SU-DHL-6 (cell line): ENCODE results near the gene SHC3.

Experiments
- H2AFZ ChIP-seq: fragments of 200-600 bp; sonication (generic); 2 replicates; pipeline ENCODE4 v1.6.1; 2014; ENCODE audit warnings: low read depth, mild to moderate bottlenecking, moderate library complexity, mixed read lengths, antibody characterized with exemption, low read length; ENCODE audit not compliant: severe bottlenecking
- H3F3A ChIP-seq: fragments of 200-600 bp; shearing (Covaris generic); 2 replicates; pipeline ENCODE4 v1.6.0; 2016; ENCODE audit warnings: antibody characterized with exemption, mild to moderate bottlenecking; ENCODE audit not compliant: insufficient read depth
- H3K27ac ChIP-seq: fragments of 200-600 bp; sonication (generic); 2 replicates; pipeline ENCODE4 v1.5.1; 2016; ENCODE audit warnings: low read depth, mild to moderate bottlenecking, low read length, moderate library complexity, mixed read lengths
- H3K27me3 ChIP-seq: fragments of 200-600 bp; sonication (generic), shearing (Covaris generic); 2 replicates; pipeline ENCODE4 v1.6.0; 2014; ENCODE audit warnings: mild to moderate bottlenecking, low read length
- H3K36me3 ChIP-seq: fragments of 200-600 bp; sonication (generic); 2 replicates; pipeline ENCODE4 v1.6.1; 2014; ENCODE audit warnings: mild to moderate bottlenecking, low read length, mixed read lengths
- H3K4me2 ChIP-seq: fragments of 300-600, 200-600 bp; shearing (Covaris generic), sonication (generic); 2 replicates; pipeline ENCODE4 v1.6.0; 2014; ENCODE audit warnings: low read length, low read depth, mild to moderate bottlenecking; ENCODE audit not compliant: poor library complexity, severe bottlenecking
- H3K4me3 ChIP-seq: fragments of 200-600 bp; sonication (generic); 2 replicates; pipeline ENCODE4 v1.5.1; 2014; ENCODE audit warnings: antibody characterized with exemption, low read length, mild to moderate bottlenecking, mixed read lengths; ENCODE audit not compliant: insufficient read depth, poor library complexity, severe bottlenecking
- H3K79me2 ChIP-seq: fragments of 200-600 bp; sonication (generic); 2 replicates; pipeline ENCODE4 v1.6.1; 2014; ENCODE audit warnings: mild to moderate bottlenecking, low read length, moderate library complexity; ENCODE audit not compliant: insufficient read depth
- H3K9ac ChIP-seq: fragments of 200-600 bp; sonication (generic); 2 replicates; pipeline ENCODE4 v1.7.0; 2014; ENCODE audit warnings: mild to moderate bottlenecking, low read length
- H3K9me2 ChIP-seq: fragments of 200-600 bp; sonication (generic); replicated peaks from 2 replicates; pipeline ENCODE4 v1.6.1; 2014; ENCODE audit warnings: low read length; ENCODE audit not compliant: insufficient read depth
- H3K9me3 ChIP-seq: fragments of 200-600 bp; sonication (generic); 2 replicates; pipeline ENCODE4 v1.6.1; 2014; ENCODE audit warnings: low read length, mixed read lengths; ENCODE audit not compliant: insufficient read depth
- H4K20me1 ChIP-seq: fragments of 200-600 bp; sonication (generic); 2 replicates; pipeline ENCODE4 v1.6.1; 2014; ENCODE audit warnings: low read depth, mild to moderate bottlenecking, antibody characterized with exemption, low read length, moderate library complexity, mixed read lengths
- CTCF ChIP-seq: fragments of 200-600 bp; sonication (generic); IDR thresholded peaks from one replicate; pipeline ENCODE4 v1.5.1; 2017; ENCODE audit warnings: antibody characterized with exemption, mild to moderate bottlenecking, low read length, moderate library complexity; ENCODE audit not compliant: insufficient read depth, poor library complexity, severe bottlenecking
- EZH2phosphoT487 ChIP-seq: fragments of 200-600 bp; sonication (generic), shearing (Covaris generic); conservative IDR thresholded peaks from 2 replicates; pipeline ENCODE4 v1.6.1; 2018; ENCODE audit warnings: mild to moderate bottlenecking, antibody characterized with exemption, low read length, moderate library complexity, mixed read lengths

The SHC3 gene

GRCh38 chr9:89096807-89097206 is 81.8 kb downstream of the SHC3 start:
- Histone ChIP-seq H3K4me3 (no peak overlapping the region), H4K20me1 (no peaks in the 10 kb centered on the region), H3K9me3 (no peaks in the 10 kb centered on the region), H2AFZ (no peak overlapping the region), H3K4me2 (no peak overlapping the region), H3K27me3 (0 out of 2 replicates have a peak, but pooled peaks cover 3% of the 10 kb centered on the region), H3F3A (no peaks in the 10 kb centered on the region), H3K36me3 (no peaks in the 10 kb centered on the region), H3K9me2 (no peaks in the 10 kb centered on the region), H3K79me2 (no peaks in the 10 kb centered on the region), H3K9ac (no peak overlapping the region), H3K27ac (no peak overlapping the region)
- no peak for TF ChIP-seq CTCF
- TF ChIP-seq EZH2phosphoT487: no peak

- Histone ChIP-seq H3K9me3 (no peaks in the 10 kb centered on the region), H3K36me3 (no peaks in the 10 kb centered on the region), H4K20me1 (no peaks in the 10 kb centered on the region), H3K27me3 (no peaks in the 10 kb centered on the region), H3K27ac (no peak overlapping the region), H3K9me2 (no peaks in the 10 kb centered on the region), H2AFZ (no peak overlapping the region), H3K4me3 (no peak overlapping the region), H3K79me2 (no peaks in the 10 kb centered on the region), H3F3A (no peaks in the 10 kb centered on the region), H3K9ac (no peak overlapping the region), H3K4me2 (no peak overlapping the region)
- TF ChIP-seq CTCF (no peak), EZH2phosphoT487 (no peak)
These were observed 82.7 kb downstream of the SHC3 start for GRCh38 chr9:89095761-89096528.

GRCh38 chr9:89093201-89093975 is 85.2 kb downstream of the SHC3 start:
- no peaks in the 10 kb centered on the region for H4K20me1 ChIP-seq
- H3K9me3 ChIP-seq: no peaks in the 10 kb centered on the region
- no peaks in the 10 kb centered on the region for H3K79me2 ChIP-seq
- no peaks in the 10 kb centered on the region for H3F3A ChIP-seq
- no peak overlapping the region for H3K9ac ChIP-seq
- no peak overlapping the region for H3K4me3 ChIP-seq
- no peak overlapping the region for H3K4me2 ChIP-seq
- H2AFZ ChIP-seq: no peak overlapping the region
- TF ChIP-seq EZH2phosphoT487 (no peak), CTCF (no peak)
- H3K27me3 ChIP-seq: no peaks in the 10 kb centered on the region
- no peaks in the 10 kb centered on the region for H3K36me3 ChIP-seq
- H3K9me2 ChIP-seq: no peaks in the 10 kb centered on the region
- no peak overlapping the region for H3K27ac ChIP-seq
